ENCODE data around the gene SEMA4C.
"Not testable (repeated sequence)": the region's sequence is repeated elsewhere in the genome, so short reads cannot be mapped to it uniquely, and the experiment has no call there.

SEMA4C gene

GRCh38 chr2:96897491-96898134 lies 27.7 kb upstream of the SEMA4C start:
- DNase-seq (ENCODE audit: low read depth): no peak

- no peak for DNase-seq (ENCODE audit: low read depth)
Observed at GRCh38 chr2:96895746-96896651, 26.1 kb upstream of the SEMA4C start.

GRCh38 chr2:96895032-96895745 lies 25.3 kb upstream of the SEMA4C start:
- no peak for DNase-seq (ENCODE audit: low read depth)

GRCh38 chr2:96894151-96894531 lies 24.3 kb upstream of the SEMA4C start:
- no peak for DNase-seq (ENCODE audit: low read depth)

GRCh38 chr2:96893289-96894150 lies 23.6 kb upstream of the SEMA4C start:
- no peak for DNase-seq (ENCODE audit: low read depth)

- no peak for DNase-seq (ENCODE audit: low read depth)
Observed at GRCh38 chr2:96891591-96892333, 21.9 kb upstream of the SEMA4C start.

GRCh38 chr2:96890726-96891385 lies 21.0 kb upstream of the SEMA4C start:
- DNase-seq (ENCODE audit: low read depth): no peak

- DNase-seq (ENCODE audit: low read depth): no peak
Observed at GRCh38 chr2:96890252-96890651, 20.4 kb upstream of the SEMA4C start.

GRCh38 chr2:96889502-96889901 lies 19.6 kb upstream of the SEMA4C start:
- not testable (repeated sequence) for DNase-seq (ENCODE audit: low read depth)

GRCh38 chr2:96888072-96889011 lies 18.5 kb upstream of the SEMA4C start:
- DNase-seq (ENCODE audit: low read depth): no peak

- no peak for DNase-seq (ENCODE audit: low read depth)
Observed at GRCh38 chr2:96887493-96888012, 17.7 kb upstream of the SEMA4C start.

- no peak for DNase-seq (ENCODE audit: low read depth)
Observed at GRCh38 chr2:96885432-96886347, 15.8 kb upstream of the SEMA4C start.

GRCh38 chr2:96884299-96885094 lies 14.6 kb upstream of the SEMA4C start:
- no peak for DNase-seq (ENCODE audit: low read depth)

GRCh38 chr2:96883306-96883705 lies 13.4 kb upstream of the SEMA4C start:
- no peak for DNase-seq (ENCODE audit: low read depth)

- no peak for DNase-seq (ENCODE audit: low read depth)
Observed at GRCh38 chr2:96882906-96883305, 13.0 kb upstream of the SEMA4C start.

- DNase-seq (ENCODE audit: low read depth): no peak
Observed at GRCh38 chr2:96882230-96882629, 12.3 kb upstream of the SEMA4C start.

Data from stimulated activated CD8-positive, alpha-beta memory T cell treated with anti-CD3 and anti-CD28 coated beads, Interleukin-7, amount 100 ng/mL, for 24 hours (primary cell).